ENCODE measurements around the gene KIF9.
"Not testable (repeated sequence)": the region's sequence is repeated elsewhere in the genome, so short reads cannot be mapped to it uniquely, and the experiment has no call there.

The KIF9 gene

DNA sequence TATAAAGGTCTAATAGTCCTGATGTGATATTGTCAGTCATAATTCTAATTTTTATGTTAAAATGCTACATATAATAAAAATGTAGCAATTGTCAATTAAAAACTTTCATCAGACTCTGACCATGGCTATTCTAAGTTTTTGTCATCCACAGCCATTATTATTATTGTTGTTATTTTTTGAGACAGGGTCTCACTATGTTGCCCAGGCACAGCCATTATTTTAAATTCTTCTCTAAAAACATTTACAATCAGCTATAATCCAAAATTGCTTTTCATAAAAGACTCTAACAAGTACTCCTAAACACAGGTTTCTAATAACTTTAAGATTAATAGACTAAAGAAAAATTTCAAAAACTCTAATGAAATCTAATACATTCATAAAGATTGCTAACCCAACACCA lies 77.7 kb downstream of the KIF9 start:
- no peak overlapping the region for H3K4me3 Mint-ChIP-seq
- no peak for DNase-seq
- no peaks in the 10 kb centered on the region for H3K4me1 Mint-ChIP-seq (ENCODE audit: low read depth)
- no peaks in the 10 kb centered on the region for H3K27me3 Mint-ChIP-seq
- H3K9me3 Mint-ChIP-seq: no peaks in the 10 kb centered on the region
- H3K27ac Mint-ChIP-seq: no peak overlapping the region
- no peaks in the 10 kb centered on the region for H3K36me3 Mint-ChIP-seq (ENCODE audit: low read depth)

- no peak for DNase-seq
- no peak overlapping the region for H3K4me3 Mint-ChIP-seq
- H3K27me3 Mint-ChIP-seq: no peaks in the 10 kb centered on the region
- H3K27ac Mint-ChIP-seq: no peak overlapping the region
- H3K36me3 Mint-ChIP-seq (ENCODE audit: low read depth): no peaks in the 10 kb centered on the region
- no peaks in the 10 kb centered on the region for H3K9me3 Mint-ChIP-seq
- H3K4me1 Mint-ChIP-seq (ENCODE audit: low read depth): no peaks in the 10 kb centered on the region
Measured at GRCh38 chr3:47202542-47202941, 80.1 kb downstream of the KIF9 start.

DNA sequence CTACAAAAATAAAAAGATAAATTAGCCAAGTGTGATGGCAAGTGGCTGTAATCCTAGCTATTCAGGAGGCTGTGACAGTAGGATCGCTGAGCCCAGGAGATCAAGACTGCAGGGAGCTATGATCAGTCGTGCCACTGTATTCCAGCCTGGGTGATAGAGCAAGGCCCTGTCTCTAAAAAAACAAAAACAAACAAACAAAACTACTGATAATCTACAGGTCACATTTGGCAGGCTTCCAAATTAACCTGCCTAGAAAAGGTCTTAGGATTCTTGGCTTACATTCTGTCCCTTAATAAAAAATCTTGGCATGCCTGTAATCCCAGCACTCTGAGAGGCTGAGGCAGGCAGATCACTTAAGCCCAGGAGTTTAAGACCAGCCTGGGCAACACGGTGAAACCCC lies 85.3 kb downstream of the KIF9 start:
- Mint-ChIP-seq H3K4me1 (ENCODE audit: low read depth) (no peaks in the 10 kb centered on the region), H3K27me3 (no peaks in the 10 kb centered on the region), H3K9me3 (peaks cover 4% of the 10 kb centered on the region), H3K4me3 (no peak overlapping the region), H3K36me3 (ENCODE audit: low read depth) (no peaks in the 10 kb centered on the region), H3K27ac (no peak overlapping the region)
- DNase-seq: no peak

- Mint-ChIP-seq H3K27ac (no peak overlapping the region), H3K4me3 (no peak overlapping the region), H3K27me3 (no peaks in the 10 kb centered on the region), H3K4me1 (ENCODE audit: low read depth) (no peaks in the 10 kb centered on the region), H3K9me3 (peaks cover 4% of the 10 kb centered on the region), H3K36me3 (ENCODE audit: low read depth) (no peaks in the 10 kb centered on the region)
- no peak for DNase-seq
Measured at GRCh38 chr3:47194994-47195393, 87.6 kb downstream of the KIF9 start.

DNA sequence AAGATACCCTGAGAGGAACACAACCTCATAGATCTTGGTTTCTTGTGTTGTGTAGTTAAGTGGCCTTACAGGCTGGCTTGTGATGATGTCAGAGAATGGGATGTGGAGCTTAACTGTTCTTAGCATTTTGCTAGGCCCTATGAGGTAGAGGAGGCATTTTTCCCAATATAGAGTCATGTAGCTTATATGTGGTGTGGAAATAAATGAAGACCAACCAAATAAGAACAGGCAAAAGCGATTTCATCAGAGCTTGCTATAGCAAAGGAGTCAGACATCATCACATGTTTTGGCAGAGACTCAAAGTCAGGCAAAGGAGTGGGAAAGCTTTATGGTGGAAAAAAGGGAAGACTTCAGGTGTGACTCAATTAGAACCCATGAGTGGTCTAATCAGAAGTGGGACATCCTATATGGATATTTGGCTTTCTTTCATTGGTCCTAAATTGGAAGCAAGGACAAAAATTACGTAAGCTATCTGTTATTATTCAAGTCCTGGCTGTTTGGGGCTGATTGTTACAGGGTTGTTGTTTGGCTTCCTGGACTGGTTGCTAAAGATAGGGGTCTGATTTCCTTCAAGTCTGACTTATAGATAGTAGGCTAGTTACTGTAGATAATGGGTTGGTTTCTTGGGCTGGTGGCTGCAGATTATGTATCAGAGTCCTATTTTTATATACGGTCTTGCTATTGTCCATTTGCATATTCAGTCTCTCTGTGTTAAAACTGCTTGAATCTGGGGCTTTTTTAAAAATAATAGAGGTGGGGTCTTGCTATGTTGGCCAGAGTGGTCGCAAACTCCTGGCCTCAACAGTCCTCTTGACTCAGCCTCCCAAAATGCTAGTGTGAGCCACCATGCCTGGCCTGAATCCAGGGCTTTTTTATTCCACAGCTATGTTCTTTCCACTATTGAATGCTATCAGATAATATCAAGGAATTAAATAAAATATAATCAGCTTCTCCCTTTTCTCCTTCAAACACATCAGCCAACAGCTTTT lies 88.4 kb downstream of the KIF9 start:
- no peak for DNase-seq
- Mint-ChIP-seq H3K4me1 (ENCODE audit: low read depth) (no peaks in the 10 kb centered on the region), H3K9me3 (peaks cover 4% of the 10 kb centered on the region), H3K27me3 (no peaks in the 10 kb centered on the region), H3K4me3 (no peak overlapping the region), H3K27ac (no peak overlapping the region), H3K36me3 (ENCODE audit: low read depth) (no peaks in the 10 kb centered on the region)

DNA sequence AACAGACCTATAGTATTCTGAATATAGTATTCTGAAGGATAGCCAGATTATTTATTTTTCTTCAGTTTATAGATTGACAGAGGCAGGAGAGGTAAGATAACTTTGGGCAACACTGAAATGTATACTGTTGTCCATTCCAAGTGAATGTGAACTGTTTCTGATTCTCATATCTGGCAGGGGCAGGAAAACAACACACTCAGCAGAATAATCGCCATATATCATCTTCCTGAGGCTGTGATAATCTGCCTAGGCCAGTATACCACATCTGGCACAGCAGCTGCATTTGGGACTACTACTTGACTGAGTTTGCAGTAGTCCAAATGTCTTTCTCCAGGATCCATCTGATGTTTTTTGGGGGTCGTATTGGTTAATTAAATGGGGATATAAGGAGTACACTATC lies 96.3 kb downstream of the KIF9 start:
- no peaks in the 10 kb centered on the region for H3K4me1 Mint-ChIP-seq (ENCODE audit: low read depth)
- no peaks in the 10 kb centered on the region for H3K27me3 Mint-ChIP-seq
- H3K27ac Mint-ChIP-seq: no peak overlapping the region
- H3K4me3 Mint-ChIP-seq: no peak overlapping the region
- no peak for DNase-seq
- H3K36me3 Mint-ChIP-seq (ENCODE audit: low read depth): peaks cover 1% of the 10 kb centered on the region
- no peaks in the 10 kb centered on the region for H3K9me3 Mint-ChIP-seq

DNA sequence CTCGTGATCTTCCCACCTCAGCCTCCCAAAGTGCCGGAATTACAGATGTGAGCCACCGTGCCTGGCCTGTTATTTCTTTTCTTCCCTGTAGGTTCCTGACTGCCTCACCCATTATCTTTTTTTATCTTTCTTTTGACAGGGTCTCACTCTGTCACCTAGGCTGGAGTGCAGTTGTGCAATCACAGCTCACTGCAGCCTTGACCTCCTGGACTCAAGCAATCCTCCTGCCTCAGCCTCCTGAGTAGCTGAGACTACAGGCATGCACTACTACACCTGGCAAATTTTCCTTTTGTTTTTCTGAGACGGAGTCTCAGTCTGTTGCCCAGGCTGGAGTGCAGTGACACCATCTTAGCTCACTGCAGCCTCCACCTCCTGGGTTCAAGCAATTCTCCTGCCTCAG lies 100.9 kb downstream of the KIF9 start:
- not testable (repeated sequence) for H3K4me1 Mint-ChIP-seq (ENCODE audit: low read depth); DNase-seq; H3K4me3 Mint-ChIP-seq; H3K9me3 Mint-ChIP-seq; H3K27ac Mint-ChIP-seq; H3K27me3 Mint-ChIP-seq
- peaks cover 14% of the 10 kb centered on the region for H3K36me3 Mint-ChIP-seq (ENCODE audit: low read depth)

- not testable (repeated sequence) for H3K27ac Mint-ChIP-seq; H3K4me3 Mint-ChIP-seq; DNase-seq; H3K27me3 Mint-ChIP-seq; H3K9me3 Mint-ChIP-seq; H3K4me1 Mint-ChIP-seq (ENCODE audit: low read depth)
- H3K36me3 Mint-ChIP-seq (ENCODE audit: low read depth): peaks cover 16% of the 10 kb centered on the region
Measured at GRCh38 chr3:47180011-47180410, 102.6 kb downstream of the KIF9 start.

Measured in activated T-cell treated with anti-CD3 and anti-CD28 coated beads, Interleukin-2, amount 50 U/mL, for 24 hours (primary cell).